Measurements from ENCODE around the gene EML4. TPM values are rescaled to one million over a fixed set of nuclear protein-coding genes. Genes with fewer than 3 reads are reported as not detected.

EML4 gene
- total RNA-seq, 2 experiments from 2014 or later, result 37.1 to 43.2 TPM

DNA sequence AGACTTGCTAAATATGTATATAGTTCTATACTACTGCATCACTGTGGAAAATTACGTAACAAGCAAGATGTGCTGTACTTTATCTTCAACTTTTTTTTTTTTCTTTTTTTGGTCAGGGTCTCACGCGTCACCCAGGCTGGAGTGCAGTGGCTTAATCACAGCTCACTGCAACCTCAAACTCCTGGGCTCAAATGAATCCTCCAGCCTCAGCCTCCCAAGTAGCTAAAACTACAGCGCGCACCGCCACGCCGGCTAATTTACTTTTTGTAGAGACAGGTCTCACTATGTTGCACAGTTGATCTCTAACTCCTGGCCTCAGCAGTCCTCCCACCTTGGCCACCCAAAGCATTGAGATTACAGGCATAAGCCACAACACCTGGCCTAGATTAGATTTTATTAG is 123.9 kb downstream of the EML4 start:
- CTCF ChIA-PET (ENCODE audit: unreplicated experiment), result no interaction called here

DNA sequence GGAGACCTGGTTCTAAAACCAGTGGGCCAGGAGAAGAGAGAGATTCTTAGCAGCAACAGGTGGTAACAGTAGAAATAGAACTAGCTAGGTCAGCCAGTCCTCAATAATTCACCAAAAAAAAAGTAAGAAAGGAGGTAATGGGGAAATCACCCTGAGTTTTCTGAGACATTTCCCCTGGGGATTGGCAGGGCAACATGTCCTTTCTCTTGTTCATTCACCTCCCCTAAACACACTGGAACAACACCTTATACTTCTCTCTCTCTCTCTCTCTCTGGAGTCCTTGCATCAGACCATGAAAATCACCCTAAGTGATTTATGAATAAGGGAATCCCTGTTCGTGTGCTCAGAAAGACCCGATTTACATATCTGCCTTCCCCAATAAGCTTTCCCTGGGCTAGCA is 127.1 kb downstream of the EML4 start:
- intact Hi-C loops (cut with micrococcal nuclease; ENCODE audit: unreplicated experiment), result no loop called here
- BruUV-seq (replicated peaks), result no TSS peak
- no peaks in the 10 kb centered on the region for H3K9me2 ChIP-seq (ENCODE audit: insufficient read depth, low read length)
- H3K4me2 ChIP-seq (ENCODE audit: low read length), result peak overlapping the region; percentile 64
- no peaks in the 10 kb centered on the region for H4K20me1 ChIP-seq (ENCODE audit: insufficient read depth, low read length)
- peaks cover 45% of the 10 kb centered on the region for H3K36me3 ChIP-seq (ENCODE audit: insufficient read depth, low read length)
- POLR2A ChIA-PET, result interaction anchor here (0.6 kb wide), 1 partner anchor 43 kb away, joined by 3 read pairs; no protein-coding TSS in a partner anchor
- TF ChIP-seq, protein P1, sequence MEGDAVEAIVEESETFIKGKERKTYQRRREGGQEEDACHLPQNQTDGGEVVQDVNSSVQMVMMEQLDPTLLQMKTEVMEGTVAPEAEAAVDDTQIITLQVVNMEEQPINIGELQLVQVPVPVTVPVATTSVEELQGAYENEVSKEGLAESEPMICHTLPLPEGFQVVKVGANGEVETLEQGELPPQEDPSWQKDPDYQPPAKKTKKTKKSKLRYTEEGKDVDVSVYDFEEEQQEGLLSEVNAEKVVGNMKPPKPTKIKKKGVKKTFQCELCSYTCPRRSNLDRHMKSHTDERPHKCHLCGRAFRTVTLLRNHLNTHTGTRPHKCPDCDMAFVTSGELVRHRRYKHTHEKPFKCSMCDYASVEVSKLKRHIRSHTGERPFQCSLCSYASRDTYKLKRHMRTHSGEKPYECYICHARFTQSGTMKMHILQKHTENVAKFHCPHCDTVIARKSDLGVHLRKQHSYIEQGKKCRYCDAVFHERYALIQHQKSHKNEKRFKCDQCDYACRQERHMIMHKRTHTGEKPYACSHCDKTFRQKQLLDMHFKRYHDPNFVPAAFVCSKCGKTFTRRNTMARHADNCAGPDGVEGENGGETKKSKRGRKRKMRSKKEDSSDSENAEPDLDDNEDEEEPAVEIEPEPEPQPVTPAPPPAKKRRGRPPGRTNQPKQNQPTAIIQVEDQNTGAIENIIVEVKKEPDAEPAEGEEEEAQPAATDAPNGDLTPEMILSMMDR (conservative IDR thresholded peaks at IDR 0.05; ENCODE audit: low read length), result no peak
- TF ChIP-seq EZH2phosphoT487 (IDR thresholded peaks at IDR 0.05; ENCODE audit: borderline replicate concordance, low read depth, low read length), result no peak
- CTCF ChIA-PET (ENCODE audit: unreplicated experiment), result no interaction called here
- no peaks in the 10 kb centered on the region for H3K9me3 ChIP-seq (ENCODE audit: low read length)
- DNase-seq (ENCODE audit: low spot score), result peak; percentile 60
- peak overlapping the region; percentile 74; the same call in 1 of the 2 replicates for H2AFZ ChIP-seq (ENCODE audit: low read length)
- peak overlapping the region; percentile 79 for H3K27ac ChIP-seq (ENCODE audit: low read depth, low read length, poor library complexity, severe bottlenecking)
- H3K4me1 ChIP-seq (ENCODE audit: insufficient read depth, low read length, poor library complexity, severe bottlenecking), result peaks cover 39% of the 10 kb centered on the region
- H3K4me3 ChIP-seq (ENCODE audit: low read depth, low read length, poor library complexity, severe bottlenecking), result peak overlapping the region; percentile 35
- H3K79me2 ChIP-seq (ENCODE audit: insufficient read depth, low read depth, low read length), result no peaks in the 10 kb centered on the region

More for the DNA sequence above, 123.9 kb downstream of the EML4 start:
- intact Hi-C loops (cut with micrococcal nuclease; ENCODE audit: unreplicated experiment), result no loop called here
- H2AFZ ChIP-seq (ENCODE audit: low read length), result no peak overlapping the region
- H3K4me1 ChIP-seq (ENCODE audit: insufficient read depth, low read length, poor library complexity, severe bottlenecking), result peaks cover 25% of the 10 kb centered on the region
- H4K20me1 ChIP-seq (ENCODE audit: insufficient read depth, low read length), result no peaks in the 10 kb centered on the region
- BruUV-seq (replicated peaks), result no TSS peak
- no peak overlapping the region for H3K4me3 ChIP-seq (ENCODE audit: low read depth, low read length, poor library complexity, severe bottlenecking)
- DNase-seq (ENCODE audit: low spot score), result no peak
- H3K4me2 ChIP-seq (ENCODE audit: low read length), result no peak overlapping the region
- POLR2A ChIA-PET, result interaction anchor here (0.7 kb wide), 1 partner anchor 38 kb away, joined by 4 read pairs; no protein-coding TSS in a partner anchor
- no peaks in the 10 kb centered on the region for H3K9me2 ChIP-seq (ENCODE audit: insufficient read depth, low read length)
- H3K79me2 ChIP-seq (ENCODE audit: insufficient read depth, low read depth, low read length), result no peaks in the 10 kb centered on the region
- H3K36me3 ChIP-seq (ENCODE audit: insufficient read depth, low read length), result peaks cover 26% of the 10 kb centered on the region
- H3K27ac ChIP-seq (ENCODE audit: low read depth, low read length, poor library complexity, severe bottlenecking), result no peak overlapping the region
- no peak for TF ChIP-seq EZH2phosphoT487 (IDR thresholded peaks at IDR 0.05; ENCODE audit: borderline replicate concordance, low read depth, low read length)
- TF ChIP-seq, protein P1 (conservative IDR thresholded peaks at IDR 0.05; ENCODE audit: low read length), result no peak
- no peaks in the 10 kb centered on the region for H3K9me3 ChIP-seq (ENCODE audit: low read length)

DNA sequence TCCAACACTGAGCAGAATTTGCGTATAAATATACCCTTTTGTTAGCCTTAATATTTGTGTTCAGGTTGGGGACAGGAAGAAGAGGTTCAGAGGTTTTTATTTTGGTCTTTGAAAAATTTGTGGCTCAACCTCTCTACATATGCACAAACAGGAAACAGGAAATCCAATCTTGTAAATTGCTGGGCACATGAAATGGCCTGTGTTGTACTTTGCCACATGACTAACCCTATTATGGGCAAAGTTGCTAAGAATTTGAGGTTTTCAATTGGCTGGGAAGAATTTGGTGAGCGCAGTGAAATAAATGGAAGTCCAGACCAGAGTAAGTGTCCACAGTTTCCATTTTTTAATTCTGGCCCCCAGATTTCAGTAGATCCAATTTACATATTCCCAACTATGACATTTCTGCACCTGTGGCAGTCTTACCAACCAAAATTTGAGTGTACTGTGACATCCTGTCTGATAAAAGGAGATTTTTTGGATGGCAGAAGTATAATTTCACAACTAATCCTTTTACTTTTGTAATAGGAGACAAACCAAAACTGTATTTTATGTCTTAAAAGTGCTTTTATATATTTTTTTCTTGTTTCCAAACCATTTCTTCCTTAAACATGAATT is 128.3 kb downstream of the EML4 start:
- CTCF ChIA-PET (ENCODE audit: unreplicated experiment), result no interaction called here
- H2AFZ ChIP-seq (ENCODE audit: low read length), result peak overlapping the region; percentile 74
- DNase-seq (ENCODE audit: low spot score), result peak; percentile 75
- peak overlapping the region; percentile 35 for H3K4me3 ChIP-seq (ENCODE audit: low read depth, low read length, poor library complexity, severe bottlenecking)
- peak overlapping the region; percentile 64 for H3K4me2 ChIP-seq (ENCODE audit: low read length)
- H3K4me1 ChIP-seq (ENCODE audit: insufficient read depth, low read length, poor library complexity, severe bottlenecking), result peaks cover 39% of the 10 kb centered on the region
- no peaks in the 10 kb centered on the region for H3K9me3 ChIP-seq (ENCODE audit: low read length)
- no TSS peak for BruUV-seq (replicated peaks)
- no peaks in the 10 kb centered on the region for H3K79me2 ChIP-seq (ENCODE audit: insufficient read depth, low read depth, low read length)
- TF ChIP-seq, protein P1 (conservative IDR thresholded peaks at IDR 0.05; ENCODE audit: low read length), result no peak
- TF ChIP-seq EZH2phosphoT487 (IDR thresholded peaks at IDR 0.05; ENCODE audit: borderline replicate concordance, low read depth, low read length), result no peak
- POLR2A ChIA-PET, result no interaction called here
- intact Hi-C loops (cut with micrococcal nuclease; ENCODE audit: unreplicated experiment), result no loop called here
- H3K27ac ChIP-seq (ENCODE audit: low read depth, low read length, poor library complexity, severe bottlenecking), result peak overlapping the region; percentile 79
- H3K36me3 ChIP-seq (ENCODE audit: insufficient read depth, low read length), result peaks cover 48% of the 10 kb centered on the region
- no peaks in the 10 kb centered on the region for H3K9me2 ChIP-seq (ENCODE audit: insufficient read depth, low read length)
- no peaks in the 10 kb centered on the region for H4K20me1 ChIP-seq (ENCODE audit: insufficient read depth, low read length)
